Transverse colon (tissue), 4 donors: Measurements from ENCODE around the gene DOCK3. TPM values are rescaled to one million over a fixed set of nuclear protein-coding genes. Genes with fewer than 3 reads are reported as not detected.

Source experiments
- DNase-seq: peaks from one replicate; pipeline ENCODE4 v3.0.0-alpha.2; 2019
- H3K27ac ChIP-seq, 4 donors: fragments of 200-600 bp; sonication (generic); 2 replicates each; pipeline ENCODE4 v1.5.1; 2016 to 2018; ENCODE audit warnings: inconsistent platforms in 4 of 4
- H3K27me3 ChIP-seq: fragments of 200-600 bp; sonication (generic); 2 replicates; pipeline ENCODE4 v1.5.1; 2017; ENCODE audit warnings: inconsistent platforms
- H3K36me3 ChIP-seq, 4 donors: fragments of 200-600 bp; sonication (generic); 2 replicates each; pipeline ENCODE4 v1.5.1; 2017 to 2019; ENCODE audit warnings: inconsistent platforms in 4 of 4
- H3K4me1 ChIP-seq, 4 donors: fragments of 200-600 bp; sonication (generic); 2 replicates each; pipeline ENCODE4 v1.5.1; 2017 to 2020; ENCODE audit warnings: inconsistent platforms in 4 of 4
- H3K4me3 ChIP-seq, 4 donors: fragments of 200-600 bp; sonication (generic); 1 replicate in 1 of 4; 2 replicates in 3 of 4; pipeline versions ENCODE4 v1.5.1 to v1.6.1; 2017 to 2019; ENCODE audit warnings: inconsistent platforms in 4 of 4
- H3K9me3 ChIP-seq, 2 donors: fragments of 200-600 bp; sonication (generic); 2 replicates each; pipeline ENCODE4 v1.5.1; 2017 to 2019; ENCODE audit warnings: inconsistent platforms in 2 of 2
- EP300 ChIP-seq: sonication (generic); formaldehyde crosslinking; IDR thresholded peaks from one replicate; pipeline ENCODE4 v1.6.1; 2017; ENCODE audit warnings: antibody characterized with exemption, low read depth
- POLR2A ChIP-seq: fragments of 450-650 bp; IDR thresholded peaks from one replicate; pipeline ENCODE4 v1.6.1; 2016; ENCODE audit warnings: antibody characterized with exemption, mild to moderate bottlenecking, moderate library complexity
- POLR2AphosphoS5 ChIP-seq, 3 donors: sonication (generic); formaldehyde crosslinking; IDR thresholded peaks; one replicate each; pipeline ENCODE4 v1.6.1; 2016; ENCODE audit warnings: antibody characterized with exemption in 3 of 3
- WGBS, 2 donors: methylation state at CpG; one replicate each; pipeline ENCODE4 v1.1.5; 2018; ENCODE audit warnings: low coverage in 1 of 2; 5-methylcytosine and 5-hydroxymethylcytosine counted together
- in situ Hi-C, 4 donors: fragments of 200-750 bp; cut with MboI; loops; one replicate each; pipeline versions ENCODE4 v1.15.0 to v1.15.1; 2017; ENCODE audit warnings: low sequenced_read_pairs in 3 of 4, low pct_ligation_motif_present in 1 of 4, low pct_unique_long_range_greater_than_20kb in 1 of 4
- intact Hi-C: fragments of 100-400 bp; cut with DNase I; formaldehyde crosslinking; loops from one replicate; pipeline ENCODE4 v1.15.1; 2023; ENCODE audit warnings: low total_unique reads
- total RNA-seq, 4 donors: library from RNA; depleted of rRNA; stranded (reverse); fragments of >200 nt; gene quantifications; one replicate each; pipeline ENCODE4 v1.1.0, GENCODE V29; 2016
- TF ChIP-seq, protein P1 (sequence below), 5 experiments: fragments of 200-600 bp in 3 of 5; fragments of 450-650 bp in 2 of 5; sonication (generic) in 3 of 5; IDR thresholded peaks; 1 replicate in 2 of 5; 2 replicates in 3 of 5; pipeline ENCODE4 v1.5.1; 2016 to 2017; ENCODE audit warnings: antibody characterized with exemption in 5 of 5, inconsistent platforms in 3 of 5, mild to moderate bottlenecking in 2 of 5, moderate library complexity in 1 of 5

Gene DOCK3
- total RNA-seq, 4 donors from 2014 or later = 0.41 to 0.75 (median 0.62) TPM

DNA sequence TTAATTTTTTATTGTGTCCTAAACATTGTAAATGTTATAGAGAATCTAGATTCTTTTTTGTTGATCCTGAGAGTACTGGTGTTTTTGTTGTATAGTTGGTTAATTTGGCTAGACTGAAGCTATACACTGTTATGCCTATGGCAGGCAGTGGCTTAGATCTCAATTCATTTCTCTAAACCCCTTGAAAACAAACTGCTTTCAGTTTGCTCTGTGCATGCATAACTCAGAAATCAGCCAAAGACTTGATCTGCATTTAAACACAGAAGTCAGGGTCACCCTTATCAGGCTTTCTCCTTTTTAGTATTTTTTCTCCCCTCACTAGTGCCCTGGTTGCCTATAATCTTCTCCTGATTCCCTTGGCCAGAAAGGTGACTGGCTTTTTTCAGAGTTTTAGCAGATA lies 360.9 kb downstream of the DOCK3 start:
- Histone ChIP-seq H3K27me3 (no peaks in the 10 kb centered on the region), H3K36me3 (no peaks in the 10 kb centered on the region), H3K4me1 (no peaks in the 10 kb centered on the region), H3K27ac (no peak overlapping the region), H3K4me3 (no peak overlapping the region), H3K9me3 (no peaks in the 10 kb centered on the region)
- in situ Hi-C loops = no loop called here
- TF ChIP-seq POLR2A (no peak), EP300 (no peak), POLR2AphosphoS5 (IDR thresholded peaks at IDR 0.05) (no peak)
- TF ChIP-seq, protein P1, sequence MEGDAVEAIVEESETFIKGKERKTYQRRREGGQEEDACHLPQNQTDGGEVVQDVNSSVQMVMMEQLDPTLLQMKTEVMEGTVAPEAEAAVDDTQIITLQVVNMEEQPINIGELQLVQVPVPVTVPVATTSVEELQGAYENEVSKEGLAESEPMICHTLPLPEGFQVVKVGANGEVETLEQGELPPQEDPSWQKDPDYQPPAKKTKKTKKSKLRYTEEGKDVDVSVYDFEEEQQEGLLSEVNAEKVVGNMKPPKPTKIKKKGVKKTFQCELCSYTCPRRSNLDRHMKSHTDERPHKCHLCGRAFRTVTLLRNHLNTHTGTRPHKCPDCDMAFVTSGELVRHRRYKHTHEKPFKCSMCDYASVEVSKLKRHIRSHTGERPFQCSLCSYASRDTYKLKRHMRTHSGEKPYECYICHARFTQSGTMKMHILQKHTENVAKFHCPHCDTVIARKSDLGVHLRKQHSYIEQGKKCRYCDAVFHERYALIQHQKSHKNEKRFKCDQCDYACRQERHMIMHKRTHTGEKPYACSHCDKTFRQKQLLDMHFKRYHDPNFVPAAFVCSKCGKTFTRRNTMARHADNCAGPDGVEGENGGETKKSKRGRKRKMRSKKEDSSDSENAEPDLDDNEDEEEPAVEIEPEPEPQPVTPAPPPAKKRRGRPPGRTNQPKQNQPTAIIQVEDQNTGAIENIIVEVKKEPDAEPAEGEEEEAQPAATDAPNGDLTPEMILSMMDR (IDR thresholded peaks at IDR 0.05) = no peak
- no peak for DNase-seq
- intact Hi-C loops = no loop called here

DNA sequence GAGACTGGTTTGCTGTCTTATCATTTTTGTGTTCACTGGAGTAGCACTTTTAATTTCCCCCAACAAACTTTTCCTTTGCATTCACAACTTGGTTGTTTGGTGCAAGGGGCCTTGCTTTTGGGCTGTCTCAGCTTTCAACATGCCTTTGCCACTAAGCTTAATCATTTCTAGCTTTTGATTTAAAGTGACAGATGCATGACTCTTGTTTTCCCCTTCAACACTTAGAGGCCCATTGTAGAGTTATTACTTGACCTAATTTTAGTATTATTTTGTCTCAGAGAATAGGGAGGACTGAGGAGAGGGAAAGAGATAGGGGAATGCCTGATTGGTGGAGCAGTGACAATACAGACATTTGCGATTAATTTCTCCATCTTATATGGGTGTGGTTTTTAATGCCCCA lies 370.3 kb downstream of the DOCK3 start:
- no peak overlapping the region for H3K27ac ChIP-seq
- in situ Hi-C loops (no loop called here), intact Hi-C loops (no loop called here)
- DNase-seq = no peak
- no peaks in the 10 kb centered on the region for H3K4me1 ChIP-seq
- no peaks in the 10 kb centered on the region for H3K9me3 ChIP-seq
- H3K4me3 ChIP-seq = no peak overlapping the region
- TF ChIP-seq POLR2A (no peak), EP300 (no peak), POLR2AphosphoS5 (IDR thresholded peaks at IDR 0.05) (no peak)
- TF ChIP-seq, protein P1 (IDR thresholded peaks at IDR 0.05) = no peak
- no peaks in the 10 kb centered on the region for H3K36me3 ChIP-seq
- WGBS, 2 donors = 78 to 89% methylated on average over 1 of the region's 1 CpG
- no peaks in the 10 kb centered on the region for H3K27me3 ChIP-seq

DNA sequence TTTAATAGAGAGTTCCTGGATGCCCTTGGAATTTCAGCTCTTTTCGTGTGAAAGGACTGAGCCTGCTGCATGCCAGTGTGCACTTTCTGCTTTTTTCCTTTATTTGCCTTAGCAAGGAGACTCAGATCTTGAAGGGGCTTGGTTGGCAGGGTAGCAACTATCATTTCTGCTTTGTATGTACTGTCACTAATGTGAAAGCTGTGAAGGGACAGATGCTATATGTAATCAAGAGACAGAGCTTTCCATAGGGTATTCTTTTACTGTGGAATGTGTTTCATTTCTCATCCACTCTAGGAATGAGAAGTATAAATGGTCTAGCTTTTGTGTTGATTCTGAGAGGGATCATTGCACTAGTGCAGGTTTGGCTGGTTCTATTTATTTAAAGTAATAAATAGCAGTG lies 377.8 kb downstream of the DOCK3 start:
- WGBS, 2 donors = 80 to 100% methylated on average over 1 of the region's 1 CpG
- TF ChIP-seq POLR2A = no peak
- no peak for TF ChIP-seq EP300
- Histone ChIP-seq H3K36me3 (no peaks in the 10 kb centered on the region), H3K4me1 (no peaks in the 10 kb centered on the region), H3K27me3 (no peaks in the 10 kb centered on the region), H3K4me3 (no peak overlapping the region), H3K9me3 (no peaks in the 10 kb centered on the region), H3K27ac (no peak overlapping the region)
- no peak for DNase-seq
- in situ Hi-C loops = no loop called here
- intact Hi-C loops = no loop called here

DNA sequence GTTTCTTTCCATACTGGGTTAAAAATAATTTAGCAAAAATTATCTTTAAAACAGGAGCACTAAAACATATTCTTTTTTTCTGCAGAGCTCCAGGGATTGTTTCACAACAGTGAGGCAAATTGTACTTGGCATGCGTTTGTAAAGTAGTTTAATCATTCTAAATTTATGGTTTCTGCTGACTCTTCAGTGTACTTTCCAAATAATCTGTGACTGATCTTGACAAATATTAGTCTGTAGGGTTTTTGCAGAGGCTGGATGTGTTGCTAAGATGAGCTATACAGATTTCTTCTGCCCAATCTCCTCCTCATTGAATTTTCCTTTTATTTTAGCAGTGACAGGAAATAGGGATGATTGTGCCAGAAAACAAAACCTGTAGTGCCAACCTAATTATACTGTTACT lies 382.4 kb downstream of the DOCK3 start:
- TF ChIP-seq POLR2A (no peak), POLR2AphosphoS5 (IDR thresholded peaks at IDR 0.05) (no peak), EP300 (no peak)
- TF ChIP-seq, protein P1 (IDR thresholded peaks at IDR 0.05) = no peak

DNA sequence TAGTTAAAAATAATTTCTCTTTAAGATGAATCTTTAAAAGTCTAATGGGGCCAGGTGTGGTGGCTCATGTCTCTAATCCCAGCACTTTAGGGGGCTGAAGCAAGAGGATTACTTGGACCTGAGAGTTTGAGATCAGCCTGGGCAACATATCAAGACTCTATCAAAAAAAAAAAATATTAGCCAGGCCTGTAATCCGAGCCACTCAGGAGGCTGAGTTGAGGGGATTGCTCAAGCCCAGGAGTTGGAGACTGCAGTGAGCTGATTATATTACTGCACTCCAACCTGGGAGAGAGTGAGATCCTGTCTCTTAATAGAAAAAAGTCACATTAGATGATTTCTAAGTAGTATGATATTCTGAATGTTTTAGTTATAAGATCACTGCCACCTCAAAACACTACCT lies 388.3 kb downstream of the DOCK3 start:
- Histone ChIP-seq H3K9me3 (no peaks in the 10 kb centered on the region), H3K27ac (no peak overlapping the region), H3K27me3 (no peaks in the 10 kb centered on the region), H3K4me1 (no peaks in the 10 kb centered on the region), H3K36me3 (no peaks in the 10 kb centered on the region), H3K4me3 (no peak overlapping the region)
- WGBS, 2 donors = 29 to 60% methylated on average over 1 of the region's 1 CpG
- no peak for DNase-seq
- intact Hi-C loops (no loop called here), in situ Hi-C loops (no loop called here)
- no peak for TF ChIP-seq EP300
- no peak for TF ChIP-seq POLR2AphosphoS5 (IDR thresholded peaks at IDR 0.05)
- TF ChIP-seq POLR2A = no peak
- TF ChIP-seq, protein P1 (IDR thresholded peaks at IDR 0.05) = no peak

More for the DNA sequence above, 382.4 kb downstream of the DOCK3 start:
- no peaks in the 10 kb centered on the region for H3K9me3 ChIP-seq
- no peaks in the 10 kb centered on the region for H3K36me3 ChIP-seq
- no peaks in the 10 kb centered on the region for H3K27me3 ChIP-seq
- no peaks in the 10 kb centered on the region for H3K4me1 ChIP-seq
- no peak overlapping the region for H3K27ac ChIP-seq
- 20 to 28% methylated on average over 1 of the region's 1 CpG for WGBS, 2 donors
- intact Hi-C loops = no loop called here
- in situ Hi-C loops = no loop called here
- no peak overlapping the region for H3K4me3 ChIP-seq
- DNase-seq = no peak
